Hepatocyte (in vitro differentiated cells): ENCODE results near the gene LRRC51.

Source experiments
- CTCF ChIP-seq: fragments of 200-600 bp; sonication (generic); IDR thresholded peaks from 2 replicates; pipeline ENCODE4 v1.5.1; 2016; ENCODE audit warnings: antibody characterized with exemption, mild to moderate bottlenecking; ENCODE audit not compliant: poor library complexity
- EZH2 ChIP-seq: fragments of 200-600 bp; sonication (generic); IDR thresholded peaks from 2 replicates; pipeline ENCODE4 v1.6.1; 2016; ENCODE audit warnings: antibody characterized with exemption, mild to moderate bottlenecking, borderline replicate concordance

GRCh38 chr11:72141066-72141465 is 60.4 kb downstream of the LRRC51 start:
- TF ChIP-seq CTCF = no peak
- TF ChIP-seq EZH2 = no peak
